ENCODE results near the gene GLE1.

Gene GLE1

DNA sequence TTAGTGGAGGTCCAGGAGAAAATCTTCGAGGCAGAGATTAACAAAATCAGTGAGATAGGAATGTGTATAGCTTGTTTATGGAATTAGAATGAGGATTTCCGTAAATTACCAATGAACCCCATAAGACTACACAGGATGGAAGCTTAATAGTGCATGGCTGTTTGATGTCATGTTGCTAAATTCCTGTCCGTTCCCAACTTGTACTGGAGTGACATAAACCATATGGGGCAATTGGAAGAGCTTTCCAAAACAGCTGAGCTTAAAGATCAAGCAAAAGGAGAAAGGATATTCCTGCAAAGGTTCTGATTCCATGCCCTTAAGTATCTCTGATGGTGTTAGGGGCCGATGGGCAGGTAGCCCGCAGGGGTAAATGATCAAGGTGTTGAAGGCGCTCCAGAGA is 17.4 kb downstream of the GLE1 start:
- H3F3A ChIP-seq (ENCODE audit: low read depth), result no peaks in the 10 kb centered on the region
- no peaks in the 10 kb centered on the region for H3K4me1 ChIP-seq (ENCODE audit: insufficient read depth, low read length, poor library complexity, severe bottlenecking)

GRCh38 chr9:128523199-128523925 is 18.8 kb downstream of the GLE1 start:
- Histone ChIP-seq H3K4me3 (ENCODE audit: low read length, poor library complexity, severe bottlenecking) (no peak overlapping the region), H2AFZ (ENCODE audit: low read length) (no peak overlapping the region), H3K27me3 (ENCODE audit: insufficient read depth, low read length, poor library complexity, severe bottlenecking) (no peaks in the 10 kb centered on the region), H3K4me2 (ENCODE audit: low read depth, low read length, poor library complexity, severe bottlenecking) (no peak overlapping the region), H3K79me2 (ENCODE audit: insufficient read depth, low read length) (no peaks in the 10 kb centered on the region), H3K9me3 (ENCODE audit: insufficient read depth, low read depth, low read length) (no peaks in the 10 kb centered on the region), H3K9me2 (replicated peaks; ENCODE audit: low read depth, low read length) (no peaks in the 10 kb centered on the region), H3K9ac (ENCODE audit: low read depth, low read length, poor library complexity, severe bottlenecking) (no peak overlapping the region), H3F3A (ENCODE audit: low read depth) (no peaks in the 10 kb centered on the region), H4K20me1 (ENCODE audit: insufficient read depth, low read length, poor library complexity, severe bottlenecking) (no peaks in the 10 kb centered on the region), H3K36me3 (ENCODE audit: insufficient read depth, low read length) (peaks cover 53% of the 10 kb centered on the region; the same call in 1 of the 2 replicates), H3K4me1 (ENCODE audit: insufficient read depth, low read length, poor library complexity, severe bottlenecking) (no peaks in the 10 kb centered on the region)
- no peak for TF ChIP-seq EZH2phosphoT487 (IDR thresholded peaks at IDR 0.05; ENCODE audit: borderline replicate concordance)
- TF ChIP-seq, protein P1, sequence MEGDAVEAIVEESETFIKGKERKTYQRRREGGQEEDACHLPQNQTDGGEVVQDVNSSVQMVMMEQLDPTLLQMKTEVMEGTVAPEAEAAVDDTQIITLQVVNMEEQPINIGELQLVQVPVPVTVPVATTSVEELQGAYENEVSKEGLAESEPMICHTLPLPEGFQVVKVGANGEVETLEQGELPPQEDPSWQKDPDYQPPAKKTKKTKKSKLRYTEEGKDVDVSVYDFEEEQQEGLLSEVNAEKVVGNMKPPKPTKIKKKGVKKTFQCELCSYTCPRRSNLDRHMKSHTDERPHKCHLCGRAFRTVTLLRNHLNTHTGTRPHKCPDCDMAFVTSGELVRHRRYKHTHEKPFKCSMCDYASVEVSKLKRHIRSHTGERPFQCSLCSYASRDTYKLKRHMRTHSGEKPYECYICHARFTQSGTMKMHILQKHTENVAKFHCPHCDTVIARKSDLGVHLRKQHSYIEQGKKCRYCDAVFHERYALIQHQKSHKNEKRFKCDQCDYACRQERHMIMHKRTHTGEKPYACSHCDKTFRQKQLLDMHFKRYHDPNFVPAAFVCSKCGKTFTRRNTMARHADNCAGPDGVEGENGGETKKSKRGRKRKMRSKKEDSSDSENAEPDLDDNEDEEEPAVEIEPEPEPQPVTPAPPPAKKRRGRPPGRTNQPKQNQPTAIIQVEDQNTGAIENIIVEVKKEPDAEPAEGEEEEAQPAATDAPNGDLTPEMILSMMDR (conservative IDR thresholded peaks at IDR 0.05; ENCODE audit: low read length), result no peak

More for the DNA sequence above, 17.4 kb downstream of the GLE1 start:
- Histone ChIP-seq H3K36me3 (ENCODE audit: insufficient read depth, low read length) (peaks cover 57% of the 10 kb centered on the region; the same call in 1 of the 2 replicates), H3K9me3 (ENCODE audit: insufficient read depth, low read depth, low read length) (no peaks in the 10 kb centered on the region), H3K27me3 (ENCODE audit: insufficient read depth, low read length, poor library complexity, severe bottlenecking) (no peaks in the 10 kb centered on the region), H4K20me1 (ENCODE audit: insufficient read depth, low read length, poor library complexity, severe bottlenecking) (no peaks in the 10 kb centered on the region), H3K9ac (ENCODE audit: low read depth, low read length, poor library complexity, severe bottlenecking) (no peak overlapping the region), H3K9me2 (replicated peaks; ENCODE audit: low read depth, low read length) (no peaks in the 10 kb centered on the region), H3K4me2 (ENCODE audit: low read depth, low read length, poor library complexity, severe bottlenecking) (no peak overlapping the region), H3K79me2 (ENCODE audit: insufficient read depth, low read length) (no peaks in the 10 kb centered on the region), H3K4me3 (ENCODE audit: low read length, poor library complexity, severe bottlenecking) (no peak overlapping the region), H2AFZ (ENCODE audit: low read length) (no peak overlapping the region)
- TF ChIP-seq, protein P1 (conservative IDR thresholded peaks at IDR 0.05; ENCODE audit: low read length), result no peak
- TF ChIP-seq EZH2phosphoT487 (IDR thresholded peaks at IDR 0.05; ENCODE audit: borderline replicate concordance), result no peak

DNA sequence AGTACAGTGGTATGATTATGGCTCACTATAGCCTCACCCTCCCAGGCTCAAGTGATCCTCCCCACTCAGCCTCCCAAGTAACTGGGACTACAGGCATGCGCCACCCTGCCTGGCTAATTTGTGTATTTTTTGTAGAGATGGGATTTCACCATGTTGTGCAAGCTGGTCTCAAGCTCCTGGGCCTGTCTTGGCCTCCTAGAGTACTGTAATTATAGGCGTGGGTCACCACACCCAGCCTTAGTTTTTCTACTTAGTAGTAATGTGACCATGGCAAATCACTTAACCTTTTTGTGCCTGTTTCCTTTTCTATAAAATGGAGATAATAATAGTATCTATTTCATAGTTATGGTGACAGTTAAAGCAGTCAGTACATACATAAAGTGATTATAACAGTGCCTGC is 22.2 kb downstream of the GLE1 start:
- H3K9me3 ChIP-seq (ENCODE audit: insufficient read depth, low read depth, low read length), result no peaks in the 10 kb centered on the region
- H4K20me1 ChIP-seq (ENCODE audit: insufficient read depth, low read length, poor library complexity, severe bottlenecking), result no peaks in the 10 kb centered on the region
- no peaks in the 10 kb centered on the region for H3K27me3 ChIP-seq (ENCODE audit: insufficient read depth, low read length, poor library complexity, severe bottlenecking)
- H3K4me3 ChIP-seq (ENCODE audit: low read length, poor library complexity, severe bottlenecking), result no peak overlapping the region
- H3K79me2 ChIP-seq (ENCODE audit: insufficient read depth, low read length), result no peaks in the 10 kb centered on the region
- H2AFZ ChIP-seq (ENCODE audit: low read length), result no peak overlapping the region
- TF ChIP-seq EZH2phosphoT487 (IDR thresholded peaks at IDR 0.05; ENCODE audit: borderline replicate concordance), result no peak
- TF ChIP-seq, protein P1 (conservative IDR thresholded peaks at IDR 0.05; ENCODE audit: low read length), result no peak
- H3F3A ChIP-seq (ENCODE audit: low read depth), result no peaks in the 10 kb centered on the region
- no peaks in the 10 kb centered on the region for H3K9me2 ChIP-seq (replicated peaks; ENCODE audit: low read depth, low read length)
- no peak overlapping the region for H3K4me2 ChIP-seq (ENCODE audit: low read depth, low read length, poor library complexity, severe bottlenecking)
- peaks cover 63% of the 10 kb centered on the region; the same call in 1 of the 2 replicates for H3K36me3 ChIP-seq (ENCODE audit: insufficient read depth, low read length)
- no peaks in the 10 kb centered on the region for H3K4me1 ChIP-seq (ENCODE audit: insufficient read depth, low read length, poor library complexity, severe bottlenecking)
- no peak overlapping the region for H3K9ac ChIP-seq (ENCODE audit: low read depth, low read length, poor library complexity, severe bottlenecking)
